Fibroblast of pulmonary artery (primary cell): ENCODE measurements around the gene TMEM175.

ENCODE experiments used
- DNase-seq: peaks from one replicate; pipeline ENCODE4 v3.0.0-alpha.2; 2010; ENCODE audit warnings: low read depth
- H3K4me3 ChIP-seq: replicated peaks from 2 replicates; pipeline ENCODE4 v1.5.1; 2011; ENCODE audit warnings: low read depth, mild to moderate bottlenecking, control low read depth, low read length, moderate library complexity
- CTCF ChIP-seq: IDR thresholded peaks from 2 replicates; pipeline ENCODE4 v1.5.1; 2011; ENCODE audit warnings: mild to moderate bottlenecking, control low read depth, low read length, inconsistent platforms; ENCODE audit errors: missing control alignments

Gene TMEM175

GRCh38 chr4:951186-951585 is 18.9 kb downstream of the TMEM175 start:
- TF ChIP-seq CTCF = no peak
- DNase-seq = no peak
- H3K4me3 ChIP-seq = no peak overlapping the region

DNA sequence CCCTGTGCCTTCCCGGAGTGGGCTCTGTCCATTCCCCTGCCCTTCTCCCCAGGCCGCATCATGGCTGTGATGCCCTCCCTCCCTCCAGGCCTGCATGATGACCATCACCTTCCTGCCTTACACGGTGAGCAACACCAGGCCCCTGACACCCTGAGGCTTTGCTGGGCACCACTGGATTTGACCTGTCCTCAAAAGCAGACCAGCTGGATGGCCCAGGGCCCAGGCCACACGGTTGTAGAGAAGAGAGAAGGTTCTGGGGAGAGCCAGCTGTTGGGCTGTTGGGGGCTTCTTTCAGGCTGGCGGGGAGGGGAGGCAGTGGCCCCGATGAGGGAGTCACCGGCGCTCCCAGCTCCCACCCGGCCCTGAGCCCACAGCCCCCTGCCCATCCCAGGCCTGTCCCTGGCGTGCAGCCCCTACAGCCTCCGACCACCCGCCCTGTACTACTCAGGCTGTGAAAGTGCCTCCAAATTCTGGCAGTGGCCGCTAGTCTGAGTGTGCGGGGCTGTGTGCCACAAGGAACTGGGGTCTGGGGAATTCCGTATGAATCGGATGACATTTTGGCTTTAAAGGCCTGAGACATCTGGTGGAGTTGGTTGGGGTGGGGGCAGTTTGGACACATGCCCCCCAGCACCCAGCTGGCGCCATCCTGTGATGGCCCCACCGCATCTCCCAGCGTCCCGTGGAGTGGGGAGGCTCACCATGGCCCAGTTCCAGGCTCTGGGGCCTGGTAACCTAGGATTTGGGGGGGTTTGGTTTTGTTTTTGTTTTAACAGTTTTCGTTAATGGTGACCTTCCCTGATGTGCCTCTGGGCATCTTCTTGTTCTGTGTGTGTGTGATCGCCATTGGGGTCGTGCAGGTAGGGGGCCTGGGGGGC is 19.6 kb downstream of the TMEM175 start:
- DNase-seq = no peak
- H3K4me3 ChIP-seq = no peak overlapping the region
- no peak for TF ChIP-seq CTCF

DNA sequence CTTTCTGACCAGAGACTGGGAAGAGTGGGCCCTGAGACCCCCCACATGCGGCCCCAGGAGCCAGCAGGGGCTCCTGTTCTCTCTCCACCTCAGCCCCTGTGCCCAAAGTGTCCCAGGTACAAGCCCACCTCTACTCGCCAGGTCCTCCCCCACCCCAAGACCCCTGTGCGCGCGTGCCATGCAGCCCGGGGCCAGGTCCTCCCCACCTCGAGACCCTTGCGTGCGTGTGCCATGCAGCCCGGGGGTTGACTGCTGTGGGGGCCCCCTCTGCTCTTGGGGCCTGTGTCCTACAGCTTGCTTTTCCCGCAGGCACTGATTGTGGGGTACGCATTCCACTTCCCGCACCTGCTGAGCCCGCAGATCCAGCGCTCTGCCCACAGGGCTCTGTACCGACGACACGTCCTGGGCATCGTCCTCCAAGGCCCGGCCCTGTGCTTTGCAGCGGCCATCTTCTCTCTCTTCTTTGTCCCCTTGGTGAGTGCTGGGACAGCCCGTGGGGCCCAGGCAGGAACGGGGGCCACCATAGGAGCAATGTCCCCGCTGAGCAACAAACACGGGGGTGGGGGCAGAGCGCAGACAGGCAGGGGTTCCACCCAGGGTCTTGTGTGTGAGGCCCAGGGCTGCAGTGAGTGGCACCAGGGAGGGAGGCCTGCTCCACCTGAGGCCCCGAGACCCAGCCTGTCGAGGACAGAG is 20.8 kb downstream of the TMEM175 start:
- no peak for DNase-seq
- TF ChIP-seq CTCF = no peak

GRCh38 chr4:953574-953915 is 21.3 kb downstream of the TMEM175 start:
- no peak overlapping the region for H3K4me3 ChIP-seq

More for the DNA sequence above, 20.8 kb downstream of the TMEM175 start:
- no peak overlapping the region for H3K4me3 ChIP-seq

DNA sequence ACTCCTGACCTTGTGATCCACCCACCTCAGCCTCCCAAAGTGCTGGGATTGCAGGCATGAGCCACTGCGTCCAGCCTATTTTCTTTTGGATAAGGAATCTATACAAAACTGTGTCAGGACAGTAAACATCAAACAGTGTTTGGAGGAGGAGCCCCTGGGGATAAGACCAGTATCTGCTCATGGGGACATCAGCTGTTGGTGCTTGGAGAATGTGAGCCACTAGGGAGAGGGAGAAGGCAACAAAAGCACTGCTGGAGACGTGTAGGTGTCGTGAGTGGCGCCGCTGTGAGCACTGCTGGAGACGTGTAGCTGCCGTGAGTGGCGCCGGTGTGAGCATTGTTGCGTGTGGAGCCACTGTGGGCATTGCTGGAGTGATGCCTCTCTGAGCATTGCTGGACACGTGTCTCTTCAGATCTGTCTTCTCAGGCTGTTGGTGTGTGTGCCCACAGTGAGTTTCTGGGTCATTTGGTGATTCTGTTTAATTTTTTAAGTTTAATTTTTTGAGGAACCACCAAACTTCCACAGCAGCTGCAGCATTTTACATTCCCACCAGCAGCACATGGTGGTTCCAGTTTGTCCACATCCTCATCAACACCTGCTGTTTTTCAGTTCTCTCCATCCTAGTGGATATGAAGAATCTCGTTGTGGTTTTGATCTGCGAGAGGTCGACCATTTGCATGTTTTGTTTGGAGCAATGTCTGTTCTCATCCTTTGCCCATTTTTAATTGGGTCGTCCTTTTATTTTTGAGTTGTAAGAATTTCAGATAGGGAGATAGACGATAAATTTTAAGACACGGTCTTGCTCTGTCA is 22.2 kb downstream of the TMEM175 start:
- TF ChIP-seq CTCF = no peak
- no peak overlapping the region for H3K4me3 ChIP-seq
- DNase-seq = no peak

More at GRCh38 chr4:953574-953915, 21.3 kb downstream of the TMEM175 start:
- DNase-seq = no peak
- no peak for TF ChIP-seq CTCF

DNA sequence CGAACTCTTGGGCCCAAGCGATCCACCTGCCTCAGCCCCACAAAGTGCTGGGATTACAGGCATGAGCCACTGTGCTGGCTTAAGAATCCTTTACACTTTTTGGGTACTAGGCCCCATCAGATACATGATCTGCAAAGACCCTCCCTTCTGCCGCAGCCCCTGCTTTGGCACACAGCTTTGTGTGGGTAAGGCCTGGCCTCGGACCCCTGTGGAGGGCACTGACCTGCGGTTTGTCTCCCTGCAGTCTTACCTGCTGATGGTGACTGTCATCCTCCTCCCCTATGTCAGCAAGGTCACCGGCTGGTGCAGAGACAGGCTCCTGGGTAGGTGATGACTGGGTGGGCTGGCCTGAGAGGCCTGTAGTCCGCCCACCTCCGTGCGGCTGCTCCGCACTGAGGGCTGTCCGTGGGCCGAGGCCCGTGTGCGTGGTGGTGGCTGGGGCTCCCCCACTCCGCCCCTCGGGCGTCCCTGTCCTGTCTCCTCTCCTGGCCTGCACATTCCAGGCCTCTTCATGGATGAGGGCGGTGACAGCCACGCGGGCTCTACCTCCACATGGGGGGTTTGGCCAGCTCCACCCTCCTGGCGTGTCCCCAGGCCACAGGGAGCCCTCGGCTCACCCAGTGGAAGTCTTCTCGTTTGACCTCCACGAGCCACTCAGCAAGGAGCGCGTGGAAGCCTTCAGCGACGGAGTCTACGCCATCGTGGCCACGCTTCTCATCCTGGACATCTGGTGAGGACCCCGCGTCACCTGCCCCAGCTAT is 23.1 kb downstream of the TMEM175 start:
- TF ChIP-seq CTCF = no peak
- no peak for DNase-seq

More for the DNA sequence above, 23.1 kb downstream of the TMEM175 start:
- H3K4me3 ChIP-seq = no peak overlapping the region
